GM12873 (cell line): ENCODE results near the gene CFAP141.

Experiments
- CTCF ChIP-seq: IDR thresholded peaks from 2 replicates; pipeline ENCODE4 v1.5.1; 2012; ENCODE audit warnings: low read depth, mild to moderate bottlenecking, moderate library complexity, low read length, control low read depth; ENCODE audit not compliant: insufficient read depth; ENCODE audit errors: missing control alignments

CFAP141 gene

DNA sequence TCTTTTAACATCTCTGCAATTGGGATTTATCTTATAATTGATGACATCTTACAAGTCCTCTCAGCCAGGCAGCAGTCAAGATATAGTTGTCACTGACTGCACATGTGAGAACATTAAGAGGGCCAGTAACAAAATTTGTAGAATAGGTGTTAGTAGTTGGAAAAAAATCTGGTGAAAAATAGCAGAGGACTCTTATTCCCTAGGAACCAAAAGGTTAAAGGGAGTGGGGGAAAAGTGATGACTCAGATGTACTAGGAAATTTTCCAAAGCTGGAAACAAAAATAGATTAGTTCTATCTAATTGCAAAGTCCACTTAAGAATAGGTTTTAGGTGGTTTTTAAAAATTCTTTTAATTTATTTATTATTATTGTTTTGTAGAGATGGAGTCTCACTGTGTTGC lies 54.8 kb downstream of the CFAP141 start:
- no peak for TF ChIP-seq CTCF
